Lung (tissue), 12 donors: ENCODE results near the gene ASTN2. TPM values are rescaled to one million over a fixed set of nuclear protein-coding genes. Genes with fewer than 3 reads are reported as not detected.

ENCODE experiments used
- ATAC-seq: fragments of 200-7000 bp; cut with Tn5 transposase; one replicate; pipeline ENCODE4 v1.9.1; 2020; ENCODE audit warnings: moderate number of reproducible peaks; ENCODE audit not compliant: insufficient read depth, low FRiP score
- DNase-seq, 3 donors: peaks; one replicate each; pipeline ENCODE4 v3.0.0-alpha.2; 2013 to 2017
- H3K27ac ChIP-seq, 2 donors: one replicate each; pipeline ENCODE4 v1.5.1; 2013; ENCODE audit warnings: mild to moderate bottlenecking in 2 of 2, moderate library complexity in 2 of 2, control low read depth in 1 of 2, inconsistent platforms in 1 of 2, low read depth in 1 of 2, low read length in 1 of 2
- H3K27me3 ChIP-seq, 3 donors: one replicate each; pipeline ENCODE4 v1.5.1; 2013; ENCODE audit warnings: low read length in 2 of 3; ENCODE audit not compliant: control insufficient read depth in 3 of 3, insufficient read depth in 3 of 3
- H3K36me3 ChIP-seq, 4 donors: one replicate each; pipeline ENCODE4 v1.5.1; 2013; ENCODE audit warnings: low read length in 4 of 4, mild to moderate bottlenecking in 1 of 4, moderate library complexity in 1 of 4; ENCODE audit not compliant: control insufficient read depth in 4 of 4, insufficient read depth in 4 of 4
- H3K4me1 ChIP-seq, 5 donors: one replicate each; pipeline ENCODE4 v1.5.1; 2013; ENCODE audit warnings: low read length in 5 of 5, mild to moderate bottlenecking in 2 of 5, moderate library complexity in 1 of 5; ENCODE audit not compliant: control insufficient read depth in 5 of 5, insufficient read depth in 5 of 5
- H3K4me3 ChIP-seq: one replicate; pipeline ENCODE4 v1.5.1; 2013; ENCODE audit warnings: mild to moderate bottlenecking, control low read depth, moderate library complexity
- H3K9ac ChIP-seq, 2 donors: one replicate each; pipeline ENCODE4 v1.5.1; 2013; ENCODE audit warnings: low read length in 2 of 2, control low read depth in 1 of 2; ENCODE audit not compliant: insufficient read depth in 1 of 2
- H3K9me3 ChIP-seq, 4 donors: one replicate each; pipeline ENCODE4 v1.5.1; 2013; ENCODE audit warnings: low read length in 3 of 4, mild to moderate bottlenecking in 1 of 4, moderate library complexity in 1 of 4; ENCODE audit not compliant: control insufficient read depth in 4 of 4, insufficient read depth in 3 of 4
- WGBS, 2 donors: extraction: QIAGEN DNeasy Blood & Tissue Kit; methylation state at CpG; one replicate each; pipeline ENCODE4 v1.1.7; 2013; 5-methylcytosine and 5-hydroxymethylcytosine counted together
- polyA plus RNA-seq, 2 donors: library from polyadenylated mRNA; stranded (reverse); fragments of 200-250 nt; gene quantifications; one replicate each; pipeline ENCODE4 v1.2.1, GENCODE V29; 2013
- total RNA-seq, 2 donors: library from RNA; depleted of rRNA in 1 of 2; stranded (reverse); fragments of >200 nt in 1 of 2; gene quantifications; one replicate each; pipeline ENCODE4 v1.2.1, GENCODE V29; 2014 to 2021
- TF ChIP-seq, protein P1 (sequence below): IDR thresholded peaks from 2 replicates; pipeline ENCODE4 v1.5.1; 2012; ENCODE audit warnings: mild to moderate bottlenecking; ENCODE audit errors: control extremely low read depth, extremely low read depth
- donor health status: control.
- donor health status: control.
- donor health status: Bipolar disorder and iron deficiency.
- donor health status: healthy.
- donor health status: DM: yes; HTN: yes; CAD: no.

The ASTN2 gene
- total and polyA plus RNA-seq, 4 donors = 1.4 to 7.0 (median 3.3) TPM

DNA sequence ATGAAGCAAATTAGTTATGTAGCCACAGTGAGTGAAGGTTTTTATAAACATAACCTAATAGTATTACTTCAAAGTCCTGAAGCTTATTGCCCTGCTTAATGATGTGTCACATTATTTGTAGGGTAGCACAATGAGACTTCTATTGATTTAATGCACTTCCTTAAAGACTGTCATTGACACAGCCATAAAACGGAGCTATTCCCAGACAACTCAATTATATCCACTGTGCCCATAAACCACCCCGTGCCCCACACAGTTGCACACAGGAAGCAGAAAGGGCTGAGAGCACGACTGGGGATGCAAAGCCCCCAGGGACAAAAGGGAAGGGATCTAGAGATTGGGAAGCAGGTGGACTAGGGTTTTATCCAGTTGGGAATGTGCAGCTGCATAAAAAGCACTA lies 690.7 kb downstream of the ASTN2 start:
- H3K27me3 ChIP-seq = no peaks in the 10 kb centered on the region
- no peak overlapping the region for H3K9ac ChIP-seq
- DNase-seq (no peak), ATAC-seq (no peak)
- H3K4me3 ChIP-seq = no peak overlapping the region
- no peaks in the 10 kb centered on the region for H3K9me3 ChIP-seq
- TF ChIP-seq, protein P1, sequence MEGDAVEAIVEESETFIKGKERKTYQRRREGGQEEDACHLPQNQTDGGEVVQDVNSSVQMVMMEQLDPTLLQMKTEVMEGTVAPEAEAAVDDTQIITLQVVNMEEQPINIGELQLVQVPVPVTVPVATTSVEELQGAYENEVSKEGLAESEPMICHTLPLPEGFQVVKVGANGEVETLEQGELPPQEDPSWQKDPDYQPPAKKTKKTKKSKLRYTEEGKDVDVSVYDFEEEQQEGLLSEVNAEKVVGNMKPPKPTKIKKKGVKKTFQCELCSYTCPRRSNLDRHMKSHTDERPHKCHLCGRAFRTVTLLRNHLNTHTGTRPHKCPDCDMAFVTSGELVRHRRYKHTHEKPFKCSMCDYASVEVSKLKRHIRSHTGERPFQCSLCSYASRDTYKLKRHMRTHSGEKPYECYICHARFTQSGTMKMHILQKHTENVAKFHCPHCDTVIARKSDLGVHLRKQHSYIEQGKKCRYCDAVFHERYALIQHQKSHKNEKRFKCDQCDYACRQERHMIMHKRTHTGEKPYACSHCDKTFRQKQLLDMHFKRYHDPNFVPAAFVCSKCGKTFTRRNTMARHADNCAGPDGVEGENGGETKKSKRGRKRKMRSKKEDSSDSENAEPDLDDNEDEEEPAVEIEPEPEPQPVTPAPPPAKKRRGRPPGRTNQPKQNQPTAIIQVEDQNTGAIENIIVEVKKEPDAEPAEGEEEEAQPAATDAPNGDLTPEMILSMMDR = no peak
- no peaks in the 10 kb centered on the region for H3K36me3 ChIP-seq
- WGBS, 2 donors = 30 to 46% methylated on average over 3 of the region's 3 CpGs
- H3K4me1 ChIP-seq = no peaks in the 10 kb centered on the region
- H3K27ac ChIP-seq = no peak overlapping the region

DNA sequence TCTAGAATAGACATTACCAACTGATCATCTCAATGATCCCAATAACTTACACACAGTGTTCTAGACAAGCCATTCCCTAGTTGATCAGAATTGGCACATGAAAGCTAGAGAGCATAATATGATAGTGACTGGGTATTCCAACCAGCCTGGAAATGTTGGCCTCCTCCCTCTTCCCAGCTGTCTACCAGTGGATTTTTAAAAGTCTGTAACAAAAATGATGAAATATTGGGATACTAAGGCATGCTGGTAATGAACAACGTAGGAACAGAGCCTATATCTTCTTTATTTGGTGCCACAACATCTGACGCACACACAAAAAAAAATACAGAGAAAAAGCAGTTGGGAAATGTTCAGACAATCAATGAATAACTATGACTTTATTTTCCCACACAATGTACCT lies 692.9 kb downstream of the ASTN2 start:
- Histone ChIP-seq H3K27ac (no peak overlapping the region), H3K4me1 (no peaks in the 10 kb centered on the region), H3K4me3 (no peak overlapping the region), H3K9ac (no peak overlapping the region), H3K36me3 (no peaks in the 10 kb centered on the region), H3K9me3 (no peaks in the 10 kb centered on the region), H3K27me3 (no peaks in the 10 kb centered on the region)
- DNase-seq = no peak
- 90 to 91% methylated on average over 2 of the region's 2 CpGs for WGBS, 2 donors
- TF ChIP-seq, protein P1 = no peak
- no peak for ATAC-seq

DNA sequence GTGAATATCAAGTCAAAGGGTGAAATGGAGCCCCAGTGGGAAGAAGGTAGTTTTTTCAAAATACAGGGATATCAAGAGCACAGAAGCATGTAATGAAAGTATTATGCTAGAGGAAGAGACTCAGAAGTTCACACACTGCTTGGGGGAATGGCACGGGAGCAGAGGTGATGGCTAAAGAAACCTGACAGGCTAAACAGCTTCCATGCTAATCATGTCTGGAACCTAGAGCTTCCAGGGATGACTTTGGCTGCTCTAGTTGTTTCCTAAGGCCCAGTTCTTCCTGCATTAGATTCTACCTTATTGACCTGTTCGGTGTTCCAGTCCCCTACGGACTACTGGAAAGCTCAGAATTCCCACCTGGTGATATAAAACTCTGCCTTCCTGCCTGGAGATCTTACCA lies 693.4 kb downstream of the ASTN2 start:
- H3K27me3 ChIP-seq = no peaks in the 10 kb centered on the region
- H3K9ac ChIP-seq = no peak overlapping the region
- H3K27ac ChIP-seq = no peak overlapping the region
- H3K4me1 ChIP-seq = no peaks in the 10 kb centered on the region
- H3K9me3 ChIP-seq = no peaks in the 10 kb centered on the region
- DNase-seq (no peak), ATAC-seq (no peak)
- 88 to 95% methylated on average over 3 of the region's 3 CpGs for WGBS, 2 donors
- TF ChIP-seq, protein P1 = no peak
- H3K4me3 ChIP-seq = no peak overlapping the region
- no peaks in the 10 kb centered on the region for H3K36me3 ChIP-seq

DNA sequence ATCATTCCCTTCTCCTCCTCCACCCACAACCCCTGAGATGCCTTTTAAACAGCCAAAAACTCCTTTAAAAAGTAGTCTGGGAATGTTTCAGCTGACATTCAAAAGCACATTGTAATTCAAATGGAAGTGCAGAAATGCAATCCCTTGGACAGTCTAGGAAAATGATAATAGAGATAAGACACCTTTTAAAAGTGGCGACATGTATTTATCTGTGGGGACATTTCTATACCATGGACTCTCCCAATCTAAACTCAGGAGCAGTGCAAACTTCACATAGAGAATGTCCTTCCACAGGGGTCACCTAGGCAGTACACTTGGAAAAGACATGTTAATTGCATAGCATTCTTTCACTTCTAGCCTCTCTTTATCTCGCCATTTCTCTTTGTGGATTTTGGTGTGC lies 694.7 kb downstream of the ASTN2 start:
- Histone ChIP-seq H3K27me3 (no peaks in the 10 kb centered on the region), H3K9me3 (no peaks in the 10 kb centered on the region), H3K4me3 (no peak overlapping the region), H3K9ac (no peak overlapping the region), H3K36me3 (no peaks in the 10 kb centered on the region), H3K27ac (no peak overlapping the region), H3K4me1 (no peaks in the 10 kb centered on the region)
- TF ChIP-seq, protein P1 = no peak
- ATAC-seq (no peak), DNase-seq (no peak)
- 85 to 90% methylated on average over 2 of the region's 2 CpGs for WGBS, 2 donors
